HG03135 (cell line): Measurements from ENCODE around the gene ZDHHC9.

ENCODE experiments used
- ATAC-seq: cut with Tn5 transposase; IDR thresholded peaks from one replicate; pipeline ENCODE4 v1.9.1; 2021; ENCODE audit warnings: mild to moderate bottlenecking, moderate library complexity; ENCODE audit not compliant: unreplicated experiment

Gene ZDHHC9

GRCh38 chrX:129823522-129823921 lies 20.2 kb downstream of the ZDHHC9 start:
- no peak for ATAC-seq

DNA sequence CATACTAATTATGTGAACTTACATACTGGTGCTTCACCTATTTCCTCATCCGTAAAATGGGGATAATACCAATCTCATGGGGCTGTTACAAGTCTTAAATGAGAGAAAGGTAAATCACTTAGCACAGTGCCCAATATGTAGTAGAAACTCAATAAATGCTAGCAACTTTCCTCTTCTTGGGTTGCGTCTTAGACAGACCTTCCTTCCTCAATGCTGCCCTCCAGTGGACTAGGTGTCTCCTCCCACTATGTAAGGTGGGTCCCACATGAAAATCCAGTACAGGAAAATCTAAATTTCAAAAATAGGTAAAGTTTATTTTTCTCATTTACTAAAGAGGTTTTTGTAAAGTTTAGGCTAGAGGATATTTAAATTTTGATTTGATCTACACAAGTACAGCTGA lies 20.6 kb downstream of the ZDHHC9 start:
- ATAC-seq: peak; percentile 81

DNA sequence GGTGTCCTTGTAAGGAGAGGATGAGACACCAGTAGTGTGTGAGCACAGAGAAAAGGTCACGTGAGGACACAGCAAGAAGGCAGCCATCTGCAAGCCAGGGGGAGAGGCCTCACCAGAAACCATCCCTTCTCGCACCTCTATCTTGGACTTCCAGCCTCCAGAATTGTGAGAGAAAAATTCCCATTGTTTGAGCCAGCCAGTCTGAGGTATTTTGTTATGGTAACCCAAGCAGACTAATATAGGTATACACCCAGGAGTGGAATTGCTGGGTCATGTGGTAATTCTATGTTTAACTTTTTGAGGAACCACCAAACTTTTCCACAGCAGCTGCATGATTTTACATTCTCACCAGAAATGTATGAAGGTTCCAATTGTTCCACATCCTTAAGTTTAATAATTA lies 25.6 kb downstream of the ZDHHC9 start:
- ATAC-seq: no peak

DNA sequence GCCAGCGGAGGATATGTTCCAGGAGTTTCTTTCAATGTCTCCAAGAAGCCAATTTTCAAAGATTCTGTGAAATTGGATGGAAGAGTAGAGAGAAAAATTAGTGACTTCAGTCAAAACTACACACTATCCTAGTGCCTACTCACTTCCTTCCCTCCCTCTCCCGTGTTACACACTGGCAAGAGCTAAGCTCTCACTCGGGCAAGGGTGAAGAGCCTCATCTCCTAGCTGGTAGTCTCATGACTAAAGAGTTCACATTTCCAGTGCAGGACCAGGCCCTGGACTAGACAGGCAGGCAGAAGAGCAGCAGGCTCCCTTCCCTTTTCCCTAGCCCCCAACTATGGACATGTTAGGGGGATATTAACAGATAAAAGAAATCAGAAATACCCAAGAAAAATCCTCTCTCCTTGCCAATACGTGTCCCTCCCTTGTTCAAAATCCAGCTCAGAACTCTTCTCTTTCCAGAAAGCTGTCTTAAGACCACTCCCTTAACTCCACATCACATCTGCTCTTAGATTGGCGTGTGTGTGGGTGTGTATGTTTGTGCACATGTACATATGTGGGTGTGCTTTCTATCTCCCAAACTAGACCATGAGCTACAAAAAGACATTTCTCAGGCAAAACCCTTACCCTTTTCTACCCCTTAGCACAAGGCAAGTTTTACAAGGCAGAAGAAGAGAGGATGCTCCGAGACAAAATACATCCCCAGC lies 29.9 kb downstream of the ZDHHC9 start:
- no peak for ATAC-seq

DNA sequence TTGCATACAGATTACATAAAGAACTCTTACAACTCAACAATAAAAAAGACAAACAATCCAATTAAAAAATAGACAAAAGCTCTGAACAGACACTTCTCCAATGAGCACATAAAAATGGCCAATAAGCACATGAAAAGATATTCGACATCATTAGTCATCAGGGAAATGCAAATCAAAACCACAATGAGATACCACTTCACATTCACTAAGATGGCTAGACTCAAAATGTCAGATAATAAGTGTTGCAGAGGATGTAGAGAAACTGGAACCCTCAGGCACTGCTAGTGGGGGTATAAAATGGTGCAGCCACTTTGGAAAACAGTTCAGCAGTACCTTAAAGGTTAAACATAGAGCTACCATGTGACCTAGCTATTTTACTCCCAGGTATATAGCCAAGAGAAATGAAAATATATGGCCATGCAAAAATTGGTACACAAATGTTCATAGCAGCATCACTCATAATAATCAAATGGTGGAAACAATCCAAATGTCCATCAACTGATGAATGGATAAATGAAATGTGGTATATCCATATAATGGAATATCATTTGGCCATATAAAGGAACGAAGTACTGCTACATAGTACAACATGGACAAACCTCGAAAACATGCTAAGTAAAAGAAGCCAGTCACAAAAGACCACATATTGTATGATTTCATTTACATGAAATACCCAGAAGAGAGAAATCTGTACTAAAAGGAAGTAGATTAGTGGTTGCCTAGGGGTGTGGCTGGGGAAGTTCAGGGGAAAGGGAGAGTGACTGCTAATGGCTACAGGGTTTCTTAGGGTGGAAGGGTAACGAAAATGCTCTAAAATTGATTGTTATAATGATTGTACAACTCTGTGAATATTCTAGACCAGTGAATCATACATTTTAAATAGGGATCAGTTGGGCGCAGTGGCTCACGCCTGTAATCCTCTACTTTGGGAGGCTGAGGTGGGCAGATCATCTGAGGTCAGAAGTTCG lies 34.6 kb downstream of the ZDHHC9 start:
- ATAC-seq: no peak

DNA sequence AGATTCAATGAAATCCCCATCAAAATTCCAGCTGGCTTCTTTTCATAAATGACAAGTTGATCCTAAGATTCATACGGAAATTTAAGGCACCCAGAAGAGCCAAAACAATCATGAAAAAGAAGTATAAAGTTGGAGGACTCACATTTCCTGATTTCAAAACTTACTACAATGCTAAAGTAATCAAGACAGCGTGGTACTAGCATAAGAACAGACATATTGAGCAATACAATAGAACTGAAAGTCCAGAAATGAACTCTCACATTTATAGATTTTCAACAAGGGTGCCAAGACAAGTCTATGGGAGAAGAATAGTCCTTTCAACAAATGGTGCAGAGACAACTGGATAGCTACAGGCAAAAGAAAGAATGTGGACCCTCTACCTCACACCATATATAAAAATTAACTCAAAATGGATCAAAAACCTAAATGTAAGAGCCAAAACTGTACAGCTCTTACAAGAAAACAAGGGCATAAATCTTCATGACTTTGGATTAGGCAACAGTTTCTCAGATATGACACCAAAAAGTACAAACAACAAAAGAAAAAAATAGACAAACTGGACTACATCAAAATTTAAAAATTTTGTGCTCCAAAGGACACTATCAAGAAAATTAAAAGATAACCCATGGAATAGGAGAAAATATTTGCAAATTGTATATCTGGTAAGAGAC lies 35.4 kb downstream of the ZDHHC9 start:
- no peak for ATAC-seq

GRCh38 chrX:129804806-129805205 lies 38.9 kb downstream of the ZDHHC9 start:
- no peak for ATAC-seq

DNA sequence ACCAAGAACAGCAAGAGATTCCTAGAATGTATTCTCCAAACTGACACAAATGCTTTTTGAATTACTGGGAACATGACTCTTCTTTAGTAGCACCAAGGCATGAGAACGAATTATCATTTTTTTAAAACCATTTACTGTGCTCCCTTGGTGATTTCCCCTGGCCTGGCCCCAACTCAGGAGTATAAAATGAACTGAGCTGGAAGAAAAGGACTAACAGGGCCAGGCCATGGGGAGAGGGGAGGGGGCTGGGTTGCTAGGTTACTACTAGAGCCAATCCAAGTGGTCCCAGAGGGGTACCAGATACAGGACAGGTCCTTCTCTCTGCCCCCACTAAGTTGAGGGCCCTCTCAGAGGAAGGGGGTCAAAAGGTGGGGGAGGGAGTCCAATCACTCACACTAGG lies 40.8 kb downstream of the ZDHHC9 start:
- ATAC-seq: no peak

DNA sequence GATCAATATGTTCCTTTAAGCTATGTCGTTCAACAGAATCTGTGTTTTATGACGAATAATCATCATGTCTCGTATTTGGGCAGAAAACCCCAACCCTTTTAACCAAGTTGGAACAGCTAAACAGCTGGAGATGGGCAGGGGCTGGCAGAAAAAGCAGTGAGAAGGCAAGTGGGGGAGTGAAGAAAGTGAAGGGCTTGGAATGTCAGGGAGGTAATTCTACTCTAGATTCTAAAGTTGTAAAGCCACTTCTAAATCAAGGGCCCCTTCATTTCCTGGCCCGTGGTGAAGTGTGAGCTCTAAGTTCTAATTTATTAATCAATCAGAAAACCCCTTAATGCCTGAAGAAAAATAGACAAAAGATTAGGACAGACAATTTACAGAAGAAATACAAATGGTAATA lies 43.5 kb downstream of the ZDHHC9 start:
- ATAC-seq: no peak

- ATAC-seq: no peak
These were observed 44.8 kb downstream of the ZDHHC9 start for GRCh38 chrX:129798888-129799287.

GRCh38 chrX:129798456-129798855 lies 45.2 kb downstream of the ZDHHC9 start:
- ATAC-seq: no peak

DNA sequence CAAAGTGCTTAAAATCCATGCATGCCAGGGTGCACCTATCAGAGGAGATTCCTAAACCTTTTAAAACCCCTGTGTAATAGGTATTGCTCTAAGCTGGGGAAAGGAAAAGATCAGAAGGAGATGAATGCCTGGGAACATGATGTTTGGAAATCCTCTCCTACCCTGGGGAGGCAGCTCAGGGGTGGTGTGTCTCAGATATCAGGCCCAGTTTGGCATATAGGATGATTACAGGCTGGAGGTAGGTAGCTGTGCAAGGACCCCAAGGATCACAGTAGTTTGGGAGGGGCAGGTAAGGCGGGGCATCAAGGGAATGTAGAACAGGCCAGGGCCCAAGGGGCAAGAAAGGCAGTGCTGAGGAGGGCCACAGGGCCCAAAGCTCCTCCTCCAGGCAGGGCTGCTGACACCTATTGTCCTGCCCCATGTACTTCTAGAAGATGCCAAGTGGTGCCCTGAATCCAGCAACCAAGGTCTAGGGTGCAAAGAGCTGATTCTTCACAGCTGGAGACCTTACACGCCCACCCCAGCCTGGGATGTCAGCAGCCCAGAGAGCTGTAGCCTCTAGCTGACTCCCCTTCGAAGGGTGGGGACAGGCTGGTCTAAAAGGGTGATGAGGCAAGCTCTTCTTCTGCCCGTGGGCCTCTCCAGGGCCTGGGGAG lies 46.3 kb downstream of the ZDHHC9 start:
- ATAC-seq: no peak

- no peak for ATAC-seq
These were observed 48.1 kb downstream of the ZDHHC9 start for GRCh38 chrX:129795584-129795983.

DNA sequence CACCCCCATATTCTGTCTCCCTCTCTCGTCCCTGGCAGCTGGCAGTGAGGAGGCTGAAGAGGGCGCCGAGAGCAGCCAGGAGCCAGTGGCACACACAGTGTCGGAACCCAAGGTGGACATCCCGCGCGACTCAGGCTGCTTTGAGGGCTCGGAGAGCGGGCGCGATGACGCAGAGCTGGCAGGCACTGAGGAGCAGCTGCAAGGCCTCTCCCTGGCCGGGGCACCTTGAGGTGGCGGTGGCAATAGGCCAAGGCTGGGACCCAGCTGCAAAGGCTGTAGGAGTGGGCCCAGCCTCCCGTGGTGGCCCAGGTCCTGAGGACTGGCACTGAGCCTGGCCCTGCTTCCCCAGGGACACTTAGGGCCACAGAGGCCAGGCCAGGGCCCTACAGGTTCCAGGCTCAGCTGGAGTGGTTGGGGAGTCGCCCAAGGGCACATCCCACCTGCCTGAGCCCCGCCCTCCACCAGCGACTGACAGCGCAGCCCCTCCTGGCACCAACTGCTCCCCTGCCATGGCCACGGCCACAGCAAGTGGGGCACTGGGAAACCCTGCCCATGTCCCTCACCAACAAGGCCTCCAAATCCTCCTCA lies 50.0 kb downstream of the ZDHHC9 start:
- ATAC-seq: no peak

- no peak for ATAC-seq
These were observed 50.9 kb downstream of the ZDHHC9 start for GRCh38 chrX:129792586-129793291.

GRCh38 chrX:129791961-129792570 lies 51.6 kb downstream of the ZDHHC9 start:
- no peak for ATAC-seq

- no peak for ATAC-seq
These were observed 52.4 kb downstream of the ZDHHC9 start for GRCh38 chrX:129791336-129791735.

DNA sequence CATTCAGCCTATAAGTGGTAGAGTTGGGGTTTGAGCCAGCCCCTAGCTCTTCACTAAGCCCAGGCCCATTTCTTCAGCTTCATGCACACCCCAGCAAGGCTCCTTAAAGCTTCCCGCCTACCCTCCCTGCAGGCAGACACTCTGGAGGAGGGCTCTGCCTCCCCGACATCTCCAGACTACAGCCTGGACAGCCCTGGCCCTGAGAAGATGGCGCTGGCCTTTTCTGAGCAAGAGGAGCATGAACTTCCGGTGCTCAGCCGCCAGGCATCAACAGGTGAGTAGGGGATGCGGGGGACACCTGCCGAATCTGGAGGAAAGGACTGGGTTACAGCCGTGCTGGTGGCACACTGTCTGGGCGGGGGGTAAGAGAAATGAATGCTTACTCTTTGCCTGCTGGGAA lies 52.9 kb downstream of the ZDHHC9 start:
- no peak for ATAC-seq

DNA sequence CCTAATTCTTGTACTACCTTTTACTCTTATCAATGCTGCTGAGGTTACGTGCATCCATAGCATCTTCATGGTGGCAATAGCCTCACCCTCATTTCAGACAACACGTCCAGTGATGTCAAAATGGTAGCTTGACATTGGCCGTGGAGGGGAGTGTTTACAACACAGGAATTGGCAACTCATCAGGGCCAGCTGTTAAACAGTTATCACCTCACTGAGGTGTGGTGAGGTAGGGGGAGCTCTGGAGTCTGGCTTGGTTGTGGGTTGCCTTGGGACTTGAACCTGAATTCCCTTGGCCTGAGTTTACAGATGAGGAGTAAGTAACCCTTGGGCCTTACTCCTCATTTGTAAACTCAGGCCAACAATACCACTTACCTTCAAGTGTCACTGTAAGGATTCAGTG lies 53.5 kb downstream of the ZDHHC9 start:
- no peak for ATAC-seq

DNA sequence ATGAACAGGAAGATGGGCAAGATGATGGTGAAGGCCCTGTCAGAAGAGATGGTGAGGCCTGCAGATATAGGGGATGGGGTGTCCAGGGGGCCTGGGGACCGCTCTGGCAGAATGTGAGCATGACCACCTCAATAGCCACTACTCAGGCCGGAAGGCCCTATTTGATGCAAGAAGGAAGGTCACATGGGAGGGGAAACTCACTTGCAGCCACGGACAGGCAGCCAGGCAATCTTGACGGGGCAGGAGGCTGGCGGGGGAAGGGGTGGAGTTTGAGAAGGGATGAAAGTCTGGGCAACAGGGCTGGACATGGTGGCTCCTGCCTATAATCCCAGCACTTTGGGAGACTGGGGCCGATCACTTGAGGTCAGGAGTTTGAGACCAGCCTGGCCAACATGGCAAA lies 55.2 kb downstream of the ZDHHC9 start:
- ATAC-seq: no peak
